KOPT-K1 (cell line): Measurements from ENCODE around the gene RNF215.

Experiments
- H3K27ac ChIP-seq: fragments of 200-600 bp; sonication (generic); 2 replicates; pipeline ENCODE4 v1.5.1; 2016; ENCODE audit warnings: antibody characterized with exemption, mild to moderate bottlenecking, low read depth, low read length; ENCODE audit not compliant: poor library complexity, severe bottlenecking
- H3K36me3 ChIP-seq: fragments of 200-600 bp; sonication (generic); 2 replicates; pipeline ENCODE4 v1.5.1; 2017; ENCODE audit warnings: antibody characterized with exemption, mild to moderate bottlenecking, low read length, moderate library complexity; ENCODE audit not compliant: insufficient read depth
- H3K9me3 ChIP-seq: fragments of 200-600 bp; sonication (generic); 2 replicates; pipeline ENCODE4 v1.5.1; 2017; ENCODE audit warnings: antibody characterized with exemption, low read length, mild to moderate bottlenecking; ENCODE audit not compliant: insufficient read depth, poor library complexity, severe bottlenecking

RNF215 gene

GRCh38 chr22:30368420-30368819, 18.8 kb downstream of the RNF215 start:
- Histone ChIP-seq H3K36me3 (no peaks in the 10 kb centered on the region), H3K9me3 (no peaks in the 10 kb centered on the region), H3K27ac (no peak overlapping the region)

GRCh38 chr22:30365891-30366290, 21.3 kb downstream of the RNF215 start:
- Histone ChIP-seq H3K9me3 (no peaks in the 10 kb centered on the region), H3K27ac (no peak overlapping the region)

GRCh38 chr22:30362651-30363281, 24.4 kb downstream of the RNF215 start:
- no peak overlapping the region for H3K27ac ChIP-seq
- H3K9me3 ChIP-seq = no peaks in the 10 kb centered on the region
- no peaks in the 10 kb centered on the region for H3K36me3 ChIP-seq

More at GRCh38 chr22:30365891-30366290, 21.3 kb downstream of the RNF215 start:
- no peaks in the 10 kb centered on the region for H3K36me3 ChIP-seq

- Histone ChIP-seq H3K27ac (no peak overlapping the region), H3K9me3 (no peaks in the 10 kb centered on the region), H3K36me3 (no peaks in the 10 kb centered on the region)
These were observed 25.1 kb downstream of the RNF215 start for GRCh38 chr22:30361916-30362650.

- H3K9me3 ChIP-seq = no peaks in the 10 kb centered on the region
- peaks cover 18% of the 10 kb centered on the region for H3K36me3 ChIP-seq
- H3K27ac ChIP-seq = no peak overlapping the region
These were observed 28.7 kb downstream of the RNF215 start for GRCh38 chr22:30358541-30358940.

GRCh38 chr22:30357650-30358215, 29.5 kb downstream of the RNF215 start:
- H3K36me3 ChIP-seq = peaks cover 26% of the 10 kb centered on the region
- no peak overlapping the region for H3K27ac ChIP-seq

GRCh38 chr22:30357236-30357570, 30.0 kb downstream of the RNF215 start:
- Histone ChIP-seq H3K36me3 (peaks cover 31% of the 10 kb centered on the region), H3K27ac (peak overlapping the region; percentile 90), H3K9me3 (no peaks in the 10 kb centered on the region)

More at GRCh38 chr22:30357650-30358215, 29.5 kb downstream of the RNF215 start:
- H3K9me3 ChIP-seq = no peaks in the 10 kb centered on the region

- Histone ChIP-seq H3K27ac (peak within 1 kb of the TSS; percentile 90), H3K9me3 (no peaks in the 10 kb centered on the region), H3K36me3 (peaks cover 36% of the 10 kb centered on the region)
These were observed 30.6 kb downstream of the RNF215 start, which contains the start of the genes CCDC157 and SF3A1 for GRCh38 chr22:30356449-30357235. CCDC157 (plus strand) TSS chr22:30357007; CDS start chr22:30366001, 8,994 bp downstream. SF3A1 (minus strand) TSS chr22:30356894; CDS start chr22:30356792, 102 bp downstream.

GRCh38 chr22:30354644-30355043, 32.6 kb downstream of the RNF215 start:
- Histone ChIP-seq H3K36me3 (peaks cover 56% of the 10 kb centered on the region), H3K27ac (no peak overlapping the region), H3K9me3 (no peaks in the 10 kb centered on the region)

GRCh38 chr22:30351226-30351625, 36.0 kb downstream of the RNF215 start:
- Histone ChIP-seq H3K36me3 (peaks cover 91% of the 10 kb centered on the region), H3K27ac (no peak overlapping the region), H3K9me3 (no peaks in the 10 kb centered on the region)

GRCh38 chr22:30348809-30349208, 38.4 kb downstream of the RNF215 start:
- no peaks in the 10 kb centered on the region for H3K9me3 ChIP-seq
- peaks cover 99% of the 10 kb centered on the region for H3K36me3 ChIP-seq
- H3K27ac ChIP-seq = no peak overlapping the region

- Histone ChIP-seq H3K36me3 (peaks cover 99% of the 10 kb centered on the region), H3K27ac (no peak overlapping the region), H3K9me3 (no peaks in the 10 kb centered on the region)
These were observed 38.8 kb downstream of the RNF215 start for GRCh38 chr22:30348404-30348803.

- Histone ChIP-seq H3K27ac (no peak overlapping the region), H3K9me3 (no peaks in the 10 kb centered on the region), H3K36me3 (peaks cover 100% of the 10 kb centered on the region)
These were observed 39.8 kb downstream of the RNF215 start for GRCh38 chr22:30347255-30347892.

GRCh38 chr22:30344447-30345200, 42.6 kb downstream of the RNF215 start:
- peaks cover 100% of the 10 kb centered on the region for H3K36me3 ChIP-seq
- H3K27ac ChIP-seq = no peak overlapping the region
- no peaks in the 10 kb centered on the region for H3K9me3 ChIP-seq
